Measurements from ENCODE around the gene ASCC3.

Gene ASCC3

DNA sequence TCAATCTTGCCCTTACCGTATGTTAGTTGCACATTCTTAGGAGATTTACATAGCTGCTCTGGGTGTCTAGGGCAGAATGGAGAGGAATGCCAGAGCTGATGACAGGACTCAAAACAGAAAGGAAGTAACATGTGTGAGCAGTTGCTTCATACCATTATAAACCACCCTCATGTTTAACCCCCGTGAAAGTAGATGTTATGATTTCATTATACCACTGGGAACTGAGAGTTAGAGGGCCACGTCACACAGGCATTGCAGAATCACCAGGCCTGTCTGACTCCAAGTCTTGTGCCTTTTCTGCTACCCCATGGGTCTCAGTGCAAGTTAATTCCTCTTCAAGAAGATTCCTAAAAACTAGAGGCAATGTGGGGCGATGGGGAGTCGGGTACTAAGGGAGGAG is 392.9 kb downstream of the ASCC3 start:
- no peak for DNase-seq

DNA sequence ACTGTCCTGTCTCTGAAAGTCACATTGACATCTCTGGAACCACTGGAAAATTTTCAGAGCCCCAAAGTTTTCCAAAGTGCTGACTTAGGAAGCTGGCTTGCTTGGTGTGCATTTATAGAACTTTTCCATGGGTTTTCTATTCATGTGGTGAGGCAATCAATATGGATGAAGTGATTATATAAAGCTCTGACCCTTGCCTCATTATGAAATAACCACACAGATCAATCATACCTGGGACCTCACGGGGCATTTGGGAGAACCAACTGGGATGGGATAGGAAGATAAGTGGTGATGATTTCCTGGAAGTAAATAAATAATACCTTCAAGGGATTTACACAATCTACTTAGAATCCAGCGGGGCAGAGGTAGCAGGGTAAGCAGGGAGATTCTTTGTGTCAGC is 393.5 kb downstream of the ASCC3 start:
- no peak for DNase-seq

- no peak for DNase-seq
These were observed 395.9 kb downstream of the ASCC3 start for GRCh38 chr6:100485268-100485667.

GRCh38 chr6:100484474-100484873 is 396.7 kb downstream of the ASCC3 start:
- no peak for DNase-seq

- DNase-seq = no peak
These were observed 398.4 kb downstream of the ASCC3 start for GRCh38 chr6:100482698-100483097.

DNA sequence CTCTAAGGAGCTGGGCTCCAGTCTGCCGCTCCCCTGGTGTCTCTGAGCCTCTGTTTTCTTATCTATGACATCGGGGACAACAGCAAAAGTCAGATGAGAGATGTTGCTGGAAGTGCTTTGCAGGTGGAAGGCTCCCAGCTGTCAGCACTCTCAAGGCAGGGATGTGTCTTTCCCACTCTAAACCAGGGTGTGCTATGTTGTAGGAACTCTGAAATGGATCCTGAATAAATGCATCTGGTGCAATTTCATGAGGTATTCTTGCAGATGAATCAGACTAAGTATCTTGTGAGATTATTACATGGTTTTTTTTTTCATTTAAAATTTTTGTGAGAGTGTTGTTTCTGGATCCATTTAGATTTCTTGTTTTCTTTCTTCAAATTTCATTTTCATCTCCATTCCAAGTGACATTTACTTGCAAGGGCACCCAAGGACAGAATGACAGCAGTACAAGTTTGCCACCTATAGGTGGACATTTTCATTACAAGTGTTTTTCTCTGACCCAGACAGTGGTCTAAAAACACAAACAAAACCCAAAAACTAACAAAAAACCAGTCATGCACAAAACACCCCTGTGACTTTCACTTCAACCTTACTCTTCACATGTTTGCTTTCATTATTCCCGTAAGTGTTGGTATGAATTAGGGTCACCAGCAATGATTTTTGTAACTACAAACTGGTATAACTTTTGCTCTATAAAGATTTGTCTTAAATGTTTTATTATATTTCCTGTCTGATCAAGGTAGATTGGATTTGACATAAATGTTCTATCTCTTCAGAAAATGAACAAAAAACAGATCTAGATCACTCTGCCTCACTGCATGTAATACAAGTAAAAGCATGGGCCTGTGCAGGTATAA is 401.7 kb downstream of the ASCC3 start:
- no peak for DNase-seq

DNA sequence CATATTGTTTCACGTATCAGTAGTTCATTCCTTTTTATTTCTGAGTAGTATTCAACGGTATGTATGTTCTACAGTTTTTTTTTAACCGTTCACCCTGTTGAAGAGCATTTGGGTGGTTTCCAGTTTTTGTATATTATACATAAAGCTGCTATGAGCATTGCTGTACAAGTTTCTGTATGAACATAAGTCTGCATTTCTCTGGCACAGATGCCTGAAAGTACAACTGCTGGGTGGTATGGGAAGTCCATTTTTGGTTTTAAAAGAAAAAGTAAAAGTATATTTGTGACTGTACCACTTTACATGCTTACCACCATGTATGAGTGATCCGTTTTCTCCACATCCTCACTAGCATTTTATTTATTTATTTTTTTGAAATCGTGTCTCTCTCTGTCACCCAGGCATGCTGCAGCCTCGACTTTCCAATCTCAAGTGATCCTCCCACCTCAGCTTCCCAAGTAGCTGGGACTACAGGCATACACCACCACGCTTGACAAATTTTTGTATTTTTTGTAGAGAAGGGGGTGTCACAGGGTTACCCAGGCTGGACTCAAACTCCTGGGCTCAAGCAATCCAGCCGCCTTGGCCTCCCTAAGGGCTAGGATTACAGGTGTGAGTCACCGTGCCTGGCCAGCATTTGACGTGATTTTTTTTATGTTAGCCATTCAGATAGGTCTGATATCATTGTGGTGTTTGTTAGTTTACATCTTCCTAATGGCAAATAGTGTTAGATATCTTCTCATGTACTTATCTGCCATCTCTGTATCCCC is 405.4 kb downstream of the ASCC3 start:
- DNase-seq = no peak

DNA sequence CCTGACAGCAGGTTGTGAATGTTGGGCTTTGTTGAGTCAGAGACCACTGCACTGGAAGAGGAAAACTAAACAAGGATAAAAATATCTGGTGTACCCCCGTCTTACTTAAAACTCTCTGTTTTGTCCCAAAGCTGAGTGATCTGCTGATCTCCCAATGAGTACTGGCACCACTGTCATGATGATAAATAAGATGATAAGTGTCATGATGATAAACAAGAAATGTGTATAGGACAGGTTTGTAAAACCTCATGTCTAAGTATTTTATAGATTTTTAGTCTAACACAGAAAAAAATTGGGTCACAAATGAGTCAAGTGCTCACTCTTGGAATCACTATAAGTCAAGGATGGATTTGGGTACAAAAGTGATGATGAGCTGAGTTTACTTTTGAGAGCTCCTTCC is 407.9 kb downstream of the ASCC3 start:
- DNase-seq = no peak

- no peak for DNase-seq
These were observed 408.5 kb downstream of the ASCC3 start for GRCh38 chr6:100472674-100473073.

GRCh38 chr6:100470422-100471120 is 410.6 kb downstream of the ASCC3 start:
- DNase-seq = no peak

- no peak for DNase-seq
These were observed 411.8 kb downstream of the ASCC3 start for GRCh38 chr6:100469101-100469859.

- DNase-seq = no peak
These were observed 413.0 kb downstream of the ASCC3 start for GRCh38 chr6:100468016-100468622.

GRCh38 chr6:100467129-100468015 is 413.8 kb downstream of the ASCC3 start:
- DNase-seq = no peak

DNA sequence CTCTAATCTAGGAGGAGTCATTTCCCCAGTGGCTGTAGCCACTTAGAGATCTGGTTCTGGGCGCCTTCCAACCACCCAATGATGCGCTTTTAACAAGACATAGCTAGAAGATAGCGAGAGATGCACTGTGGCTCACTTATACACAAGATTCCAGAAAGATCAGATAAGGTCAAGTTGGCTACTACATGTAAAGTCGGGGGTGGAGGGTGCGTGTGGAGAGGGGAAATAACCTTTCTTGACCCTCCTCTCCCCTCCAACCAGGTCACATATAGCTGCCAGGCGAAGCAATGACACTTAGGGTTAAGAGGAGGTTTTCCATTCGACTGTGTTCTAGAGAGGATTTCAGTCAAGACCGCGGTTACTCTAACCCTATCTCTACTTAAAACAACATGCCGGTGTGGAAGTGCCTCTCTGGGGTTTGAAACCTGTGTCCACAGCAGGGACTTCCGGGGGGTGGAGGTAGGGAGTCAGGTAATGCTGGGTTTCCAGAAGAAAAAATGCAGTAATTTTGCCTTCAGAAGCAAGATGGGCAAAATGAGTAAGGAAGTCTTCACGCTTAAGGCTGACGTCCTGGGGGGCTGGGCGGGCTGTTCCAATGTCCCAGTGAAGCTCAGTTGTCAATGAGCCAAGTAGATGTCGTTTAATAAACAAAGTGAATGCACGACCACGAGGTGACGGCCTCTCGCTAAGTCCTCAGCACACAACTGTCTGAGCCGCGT is 414.6 kb downstream of the ASCC3 start:
- DNase-seq = no peak

GRCh38 chr6:100465701-100466409 is 415.3 kb downstream of the ASCC3 start:
- no peak for DNase-seq

- DNase-seq = peak; percentile 92
These were observed 416.0 kb downstream of the ASCC3 start, which contains the start of gene SIM1 for GRCh38 chr6:100464903-100465700. Gene SIM1 (minus strand): TSS chr6:100464921. CDS start chr6:100463468, 1,453 bp downstream.

DNA sequence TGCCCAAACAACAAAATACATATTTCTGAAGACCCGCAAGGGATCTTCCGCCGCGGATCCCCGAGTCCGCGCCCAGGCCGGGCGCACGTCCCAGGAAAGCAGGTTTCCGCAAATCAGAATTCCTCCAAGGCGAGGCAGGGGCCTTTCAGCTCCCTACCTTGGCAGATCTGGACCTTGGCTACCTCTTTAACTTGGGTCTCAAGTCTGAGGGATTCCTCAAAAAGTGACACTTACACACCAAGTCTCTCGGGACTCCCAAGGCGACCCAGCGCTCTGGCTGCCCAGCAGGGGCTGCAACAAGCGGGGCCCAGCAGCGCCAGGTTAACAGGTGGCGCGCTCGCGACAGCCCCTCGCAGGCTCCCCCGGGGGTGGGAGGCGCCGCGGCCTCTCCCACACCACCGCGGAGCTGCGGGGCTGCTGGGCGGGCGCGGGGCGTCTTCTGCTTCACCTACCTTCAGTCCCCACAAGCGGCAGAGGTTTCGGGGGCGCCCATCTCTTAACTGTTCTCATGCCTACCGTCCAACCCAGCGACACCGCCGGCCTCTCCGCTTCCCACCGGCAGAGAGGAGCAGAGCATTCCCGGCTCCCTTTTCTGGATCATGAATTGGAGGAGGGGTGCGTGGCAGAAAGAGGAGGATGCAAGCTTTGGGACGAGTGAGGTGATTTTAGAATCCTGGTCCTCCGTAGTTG is 416.8 kb downstream of the ASCC3 start:
- peak; percentile 32 for DNase-seq

GRCh38 chr6:100463630-100464161 is 417.4 kb downstream of the ASCC3 start:
- DNase-seq = no peak

All from femur (tissue), 1 donor.